ENCODE measurements around the gene SPECC1L. TPM values are rescaled to one million over a fixed set of nuclear protein-coding genes. Genes with fewer than 3 reads are reported as not detected.
"Not testable (repeated sequence)": the region's sequence is repeated elsewhere in the genome, so short reads cannot be mapped to it uniquely, and the experiment has no call there.

The SPECC1L gene
- total RNA-seq, 1 experiment from 2014 or later: 14.1 TPM

DNA sequence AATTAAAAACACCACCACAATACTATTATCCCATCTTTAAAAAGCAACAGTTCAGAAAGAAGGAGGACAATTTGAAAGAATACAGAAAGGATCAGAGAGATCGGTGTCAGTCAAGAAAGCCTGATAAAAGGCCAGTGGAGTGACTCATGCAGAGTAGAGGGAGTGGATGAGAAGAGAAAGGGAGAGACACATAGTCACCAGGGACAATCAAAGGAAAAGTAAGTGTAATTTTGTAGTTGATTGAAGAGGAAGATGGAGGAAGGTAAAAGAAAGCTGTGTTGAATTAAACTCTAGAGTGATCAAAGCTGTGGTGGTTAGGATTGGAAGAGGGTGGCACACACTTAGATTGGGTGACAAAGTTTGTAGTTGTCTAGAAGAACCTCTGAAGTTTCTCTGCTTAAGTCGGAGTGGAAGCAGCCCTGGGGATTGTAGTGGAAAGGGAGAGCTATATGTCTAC lies 14.1 kb downstream of the SPECC1L start:
- Histone ChIP-seq H3K9ac (ENCODE audit: low read length) (no peak overlapping the region), H3F3A (ENCODE audit: low read length, unreplicated experiment) (no peaks in the 10 kb centered on the region), H3K9me2 (replicated peaks; ENCODE audit: low read length) (no peaks in the 10 kb centered on the region), H3K4me3 (ENCODE audit: low read length) (no peak overlapping the region), H3K79me2 (ENCODE audit: low read length) (peaks cover 67% of the 10 kb centered on the region), H2AFZ (ENCODE audit: low read length) (no peak overlapping the region), H3K36me3 (ENCODE audit: low read depth, low read length) (no peaks in the 10 kb centered on the region), H3K9me3 (ENCODE audit: low read length) (no peaks in the 10 kb centered on the region), H3K4me2 (ENCODE audit: low read length) (no peak overlapping the region), H3K27ac (ENCODE audit: low read length) (no peak overlapping the region), H3K4me1 (ENCODE audit: insufficient read depth, low read length) (peaks cover 16% of the 10 kb centered on the region; the same call in 1 of the 2 replicates), H3K27me3 (ENCODE audit: low read length) (no peaks in the 10 kb centered on the region), H4K20me1 (ENCODE audit: low read length) (no peaks in the 10 kb centered on the region)
- TF ChIP-seq EZH2 (IDR thresholded peaks at IDR 0.05; ENCODE audit: low read length, unreplicated experiment) (no peak), EZH2phosphoT487 (IDR thresholded peaks at IDR 0.05; ENCODE audit: borderline replicate concordance, low read length) (no peak)
- TF ChIP-seq, protein P1, sequence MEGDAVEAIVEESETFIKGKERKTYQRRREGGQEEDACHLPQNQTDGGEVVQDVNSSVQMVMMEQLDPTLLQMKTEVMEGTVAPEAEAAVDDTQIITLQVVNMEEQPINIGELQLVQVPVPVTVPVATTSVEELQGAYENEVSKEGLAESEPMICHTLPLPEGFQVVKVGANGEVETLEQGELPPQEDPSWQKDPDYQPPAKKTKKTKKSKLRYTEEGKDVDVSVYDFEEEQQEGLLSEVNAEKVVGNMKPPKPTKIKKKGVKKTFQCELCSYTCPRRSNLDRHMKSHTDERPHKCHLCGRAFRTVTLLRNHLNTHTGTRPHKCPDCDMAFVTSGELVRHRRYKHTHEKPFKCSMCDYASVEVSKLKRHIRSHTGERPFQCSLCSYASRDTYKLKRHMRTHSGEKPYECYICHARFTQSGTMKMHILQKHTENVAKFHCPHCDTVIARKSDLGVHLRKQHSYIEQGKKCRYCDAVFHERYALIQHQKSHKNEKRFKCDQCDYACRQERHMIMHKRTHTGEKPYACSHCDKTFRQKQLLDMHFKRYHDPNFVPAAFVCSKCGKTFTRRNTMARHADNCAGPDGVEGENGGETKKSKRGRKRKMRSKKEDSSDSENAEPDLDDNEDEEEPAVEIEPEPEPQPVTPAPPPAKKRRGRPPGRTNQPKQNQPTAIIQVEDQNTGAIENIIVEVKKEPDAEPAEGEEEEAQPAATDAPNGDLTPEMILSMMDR (conservative IDR thresholded peaks at IDR 0.05; ENCODE audit: low read depth, low read length): no peak
- ATAC-seq (peak; percentile 55; the same call in 1 of the 2 replicates), DNase-seq (peak; percentile 30)
- intact Hi-C loops (cut with micrococcal nuclease): no loop called here
- BruUV-seq (replicated peaks): no TSS peak
- CTCF ChIA-PET: no interaction called here
- POLR2A ChIA-PET (ENCODE audit: unreplicated experiment): no interaction called here

DNA sequence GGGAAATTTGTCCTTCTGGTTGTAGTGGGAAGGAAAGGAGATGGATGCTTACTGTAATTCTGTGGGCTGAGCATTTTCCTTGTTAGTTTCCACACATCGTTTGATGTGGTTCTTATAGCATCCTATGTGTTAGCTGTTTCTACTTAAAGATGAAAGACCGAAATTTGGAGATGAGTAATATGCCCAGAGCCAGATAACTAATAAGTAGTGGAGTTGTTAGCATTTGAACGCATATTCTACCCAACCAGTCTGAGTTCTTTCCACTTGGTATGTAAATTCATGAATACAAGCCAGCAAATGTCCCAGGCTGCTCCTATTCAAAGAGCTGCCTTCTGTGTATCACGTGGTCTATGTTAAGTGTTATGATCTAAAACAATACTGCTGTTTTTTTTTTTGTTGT lies 14.6 kb downstream of the SPECC1L start:
- ATAC-seq (no peak), DNase-seq (no peak)
- H3K9me3 ChIP-seq (ENCODE audit: low read length): no peaks in the 10 kb centered on the region
- H3F3A ChIP-seq (ENCODE audit: low read length, unreplicated experiment): no peaks in the 10 kb centered on the region
- peaks cover 21% of the 10 kb centered on the region; the same call in 1 of the 2 replicates for H3K4me1 ChIP-seq (ENCODE audit: insufficient read depth, low read length)
- no peaks in the 10 kb centered on the region for H3K36me3 ChIP-seq (ENCODE audit: low read depth, low read length)
- CTCF ChIA-PET: no interaction called here
- H3K4me2 ChIP-seq (ENCODE audit: low read length): no peak overlapping the region
- POLR2A ChIA-PET (ENCODE audit: unreplicated experiment): no interaction called here
- peaks cover 71% of the 10 kb centered on the region for H3K79me2 ChIP-seq (ENCODE audit: low read length)
- no peaks in the 10 kb centered on the region for H3K27me3 ChIP-seq (ENCODE audit: low read length)
- TF ChIP-seq, protein P1 (conservative IDR thresholded peaks at IDR 0.05; ENCODE audit: low read depth, low read length): no peak
- TF ChIP-seq EZH2 (IDR thresholded peaks at IDR 0.05; ENCODE audit: low read length, unreplicated experiment) (no peak), EZH2phosphoT487 (IDR thresholded peaks at IDR 0.05; ENCODE audit: borderline replicate concordance, low read length) (no peak)
- intact Hi-C loops (cut with micrococcal nuclease): no loop called here
- no TSS peak for BruUV-seq (replicated peaks)
- no peak overlapping the region for H3K4me3 ChIP-seq (ENCODE audit: low read length)
- H2AFZ ChIP-seq (ENCODE audit: low read length): no peak overlapping the region
- no peak overlapping the region for H3K9ac ChIP-seq (ENCODE audit: low read length)
- no peak overlapping the region for H3K27ac ChIP-seq (ENCODE audit: low read length)
- no peaks in the 10 kb centered on the region for H3K9me2 ChIP-seq (replicated peaks; ENCODE audit: low read length)
- H4K20me1 ChIP-seq (ENCODE audit: low read length): peaks cover 4% of the 10 kb centered on the region; the same call in 1 of the 2 replicates

DNA sequence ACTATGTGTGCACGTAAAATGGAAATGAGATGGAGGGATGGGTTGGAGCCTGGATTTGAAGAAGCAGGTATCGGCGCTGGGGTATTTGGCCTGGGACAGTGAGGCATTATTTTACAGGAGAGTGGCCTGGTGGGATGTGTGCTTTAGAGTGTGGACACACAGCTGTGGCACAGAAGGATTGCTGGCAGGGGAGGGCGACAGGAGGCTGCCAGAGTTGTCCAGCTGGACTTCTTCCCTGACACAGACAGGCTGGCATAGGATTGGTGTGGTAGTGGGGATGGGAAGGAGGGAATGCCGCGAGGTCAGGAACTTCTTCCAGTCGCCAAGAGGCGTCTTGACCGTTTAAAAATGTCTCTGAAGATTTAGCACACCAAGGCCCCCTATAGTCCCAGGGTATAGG lies 16.6 kb downstream of the SPECC1L start:
- H3K9ac ChIP-seq (ENCODE audit: low read length); H3K27me3 ChIP-seq (ENCODE audit: low read length); ATAC-seq; intact Hi-C loops (cut with micrococcal nuclease); H3F3A ChIP-seq (ENCODE audit: low read length, unreplicated experiment); CTCF ChIA-PET; H3K4me2 ChIP-seq (ENCODE audit: low read length); DNase-seq; H3K36me3 ChIP-seq (ENCODE audit: low read depth, low read length); H3K9me2 ChIP-seq (replicated peaks; ENCODE audit: low read length); POLR2A ChIA-PET (ENCODE audit: unreplicated experiment); H3K27ac ChIP-seq (ENCODE audit: low read length); H3K4me3 ChIP-seq (ENCODE audit: low read length); H4K20me1 ChIP-seq (ENCODE audit: low read length); H2AFZ ChIP-seq (ENCODE audit: low read length); H3K9me3 ChIP-seq (ENCODE audit: low read length); BruUV-seq (replicated peaks): not testable (repeated sequence)
- H3K4me1 ChIP-seq (ENCODE audit: insufficient read depth, low read length): peaks cover 21% of the 10 kb centered on the region; the same call in 1 of the 2 replicates
- H3K79me2 ChIP-seq (ENCODE audit: low read length): peaks cover 77% of the 10 kb centered on the region

DNA sequence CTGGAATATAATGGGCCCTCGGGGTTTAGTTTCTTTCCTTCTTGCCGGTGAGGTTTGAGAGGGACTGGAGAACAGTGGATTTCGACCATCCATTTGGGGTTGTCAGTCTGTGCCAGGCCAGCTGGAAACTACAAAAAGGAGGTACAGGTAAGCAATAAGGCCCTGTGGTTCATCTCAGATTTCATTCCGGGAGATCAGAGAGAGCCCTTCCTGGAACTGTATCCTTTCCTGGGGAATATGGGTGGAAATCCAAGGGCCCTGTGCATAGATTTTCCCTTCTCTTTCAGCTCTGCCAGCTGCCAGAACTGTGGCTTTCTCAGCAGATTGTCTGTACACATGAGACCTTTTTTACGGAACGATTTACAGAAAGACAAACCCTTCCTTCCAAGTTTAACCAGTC lies 17.2 kb downstream of the SPECC1L start:
- H3K27me3 ChIP-seq (ENCODE audit: low read length); POLR2A ChIA-PET (ENCODE audit: unreplicated experiment); H3K36me3 ChIP-seq (ENCODE audit: low read depth, low read length); H3K4me2 ChIP-seq (ENCODE audit: low read length); H3K9me2 ChIP-seq (replicated peaks; ENCODE audit: low read length); H3K9me3 ChIP-seq (ENCODE audit: low read length); H3F3A ChIP-seq (ENCODE audit: low read length, unreplicated experiment); ATAC-seq; H4K20me1 ChIP-seq (ENCODE audit: low read length); H3K27ac ChIP-seq (ENCODE audit: low read length); H3K9ac ChIP-seq (ENCODE audit: low read length); BruUV-seq (replicated peaks); CTCF ChIA-PET; DNase-seq; intact Hi-C loops (cut with micrococcal nuclease); H3K4me3 ChIP-seq (ENCODE audit: low read length); H2AFZ ChIP-seq (ENCODE audit: low read length): not testable (repeated sequence)
- Histone ChIP-seq H3K79me2 (ENCODE audit: low read length) (peaks cover 71% of the 10 kb centered on the region), H3K4me1 (ENCODE audit: insufficient read depth, low read length) (peaks cover 21% of the 10 kb centered on the region; the same call in 1 of the 2 replicates)

Data from PC-3 (cell line).